Tibial nerve (tissue), 4 donors: ENCODE data around the gene ADIRF.

Source experiments
- CTCF ChIP-seq, 5 experiments: fragments of 200-600 bp in 3 of 5; fragments of 450-650 bp in 2 of 5; sonication (generic) in 3 of 5; IDR thresholded peaks; one replicate each; pipeline ENCODE4 v1.5.1; 2016 to 2019; ENCODE audit warnings: antibody characterized with exemption in 5 of 5, mild to moderate bottlenecking in 3 of 5, moderate library complexity in 2 of 5
- EP300 ChIP-seq, 2 donors: sonication (generic); formaldehyde crosslinking; IDR thresholded peaks; one replicate each; pipeline ENCODE4 v1.6.1; 2017; ENCODE audit warnings: antibody characterized with exemption in 2 of 2, mild to moderate bottlenecking in 1 of 2

DNA sequence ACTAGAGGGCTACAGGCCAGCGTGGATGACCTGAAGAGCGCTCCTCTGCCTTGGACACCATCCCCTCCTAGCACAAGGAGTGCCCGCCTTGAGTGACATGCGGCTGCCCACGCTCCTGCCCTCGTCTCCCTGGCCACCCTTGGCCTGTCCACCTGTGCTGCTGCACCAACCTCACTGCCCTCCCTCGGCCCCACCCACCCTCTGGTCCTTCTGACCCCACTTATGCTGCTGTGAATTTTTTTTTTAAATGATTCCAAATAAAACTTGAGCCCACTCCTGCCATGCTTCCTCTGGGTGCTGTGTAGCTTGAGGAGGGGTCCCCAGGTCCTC is 5.3 kb upstream of the ADIRF start:
- TF ChIP-seq CTCF (IDR thresholded peaks at IDR 0.05) = no peak
- no peak for TF ChIP-seq EP300 (IDR thresholded peaks at IDR 0.05)
